GM18907 (cell line): Measurements from ENCODE around the gene B4GALNT3.

ENCODE experiments used
- ATAC-seq: cut with Tn5 transposase; IDR thresholded peaks from one replicate; pipeline ENCODE4 v1.9.1; 2021; ENCODE audit warnings: mild to moderate bottlenecking, moderate library complexity; ENCODE audit not compliant: unreplicated experiment

B4GALNT3 gene

GRCh38 chr12:590206-590750 lies 130.5 kb downstream of the B4GALNT3 start:
- no peak for ATAC-seq

DNA sequence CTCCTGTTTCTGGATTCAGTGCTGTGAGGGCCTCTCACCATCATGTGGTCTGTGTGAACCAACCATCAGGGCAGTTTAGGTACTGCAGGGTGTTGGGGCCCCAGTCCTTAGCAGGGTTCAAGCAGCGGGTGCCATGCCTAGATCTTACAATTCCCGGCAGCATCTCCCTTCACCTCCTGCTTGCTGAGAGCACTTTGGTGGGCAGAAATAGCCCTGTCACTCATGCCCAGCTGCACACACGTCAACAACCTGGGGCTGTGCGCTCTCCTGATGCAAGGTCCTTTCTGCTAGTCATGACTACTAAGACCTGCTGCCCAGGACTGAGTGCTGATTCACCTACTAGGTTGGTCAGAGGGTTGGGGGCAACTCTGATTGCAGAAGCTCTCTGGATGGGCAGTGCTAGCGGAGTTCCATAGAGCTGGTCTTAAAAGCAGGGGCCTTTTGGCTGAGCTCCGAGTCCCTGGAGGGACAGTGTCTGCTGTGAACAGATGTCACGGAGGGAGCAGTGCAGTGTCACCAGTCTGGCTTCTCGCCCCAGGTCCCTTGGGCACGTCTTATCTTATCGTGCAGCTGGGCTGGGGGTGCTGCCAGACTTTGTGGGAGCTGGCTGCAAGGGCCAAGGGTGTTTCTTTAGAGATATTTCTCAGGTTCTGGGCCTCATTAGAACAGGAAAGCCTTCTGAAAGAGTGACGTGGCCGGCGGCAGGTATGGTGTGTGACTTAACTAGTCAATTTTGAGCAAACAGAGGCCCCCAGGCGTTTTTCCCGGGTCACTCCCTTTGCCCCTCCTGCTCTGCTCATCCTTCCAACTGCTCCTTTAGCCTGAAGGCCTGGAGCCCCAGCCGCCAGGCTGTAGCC lies 131.7 kb downstream of the B4GALNT3 start:
- ATAC-seq: no peak

DNA sequence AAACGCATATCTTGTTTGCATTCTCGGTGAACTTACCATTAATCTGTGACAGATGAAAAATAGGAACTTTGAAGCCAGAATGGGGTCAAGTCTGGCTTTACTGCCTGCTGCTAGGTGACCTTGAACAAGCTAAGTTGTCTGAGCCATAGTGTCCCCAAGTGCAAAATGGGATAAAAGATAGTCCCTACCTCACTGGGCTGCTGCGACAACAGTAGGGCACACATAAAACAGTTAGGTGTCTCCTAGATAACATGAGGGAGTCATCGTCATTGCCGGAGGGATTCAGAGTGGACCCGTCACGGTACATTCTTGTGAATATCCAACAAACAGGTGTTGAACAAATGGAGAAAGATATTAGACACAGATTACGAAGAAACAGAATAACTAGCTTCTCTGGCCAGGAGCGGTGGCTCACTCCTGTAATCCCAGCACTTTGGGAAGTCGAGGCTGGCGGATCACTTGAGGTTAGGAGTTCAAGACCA lies 132.3 kb downstream of the B4GALNT3 start:
- no peak for ATAC-seq

GRCh38 chr12:593396-594270 lies 133.9 kb downstream of the B4GALNT3 start:
- ATAC-seq: no peak

GRCh38 chr12:597926-598568 lies 138.3 kb downstream of the B4GALNT3 start:
- ATAC-seq: no peak

DNA sequence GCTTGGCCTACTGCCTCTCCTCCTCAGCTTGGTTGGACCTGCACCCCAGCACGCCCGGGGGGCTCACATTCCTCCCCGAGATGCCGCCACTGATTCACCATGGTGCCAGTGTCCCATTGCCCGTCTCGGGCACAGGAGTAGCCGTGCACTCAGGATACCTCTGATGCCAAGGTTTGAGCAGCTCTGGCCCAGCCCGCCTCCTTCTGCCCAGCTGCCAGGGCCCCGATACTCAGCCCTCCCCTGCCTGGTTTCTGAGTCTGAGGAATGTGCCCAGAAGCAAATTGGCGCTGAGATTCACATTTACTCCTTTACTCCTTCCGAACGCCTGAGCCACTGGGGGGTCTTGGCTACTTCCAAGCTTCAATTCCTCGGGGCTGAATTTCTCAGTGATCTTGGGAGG lies 140.0 kb downstream of the B4GALNT3 start:
- ATAC-seq: no peak

GRCh38 chr12:601976-602699 lies 142.4 kb downstream of the B4GALNT3 start:
- no peak for ATAC-seq

- no peak for ATAC-seq
Observed at GRCh38 chr12:602700-603068, 142.9 kb downstream of the B4GALNT3 start.

- ATAC-seq: no peak
Observed at GRCh38 chr12:604956-605355, 145.2 kb downstream of the B4GALNT3 start.

- no peak for ATAC-seq
Observed at GRCh38 chr12:607541-608001, 147.8 kb downstream of the B4GALNT3 start.

DNA sequence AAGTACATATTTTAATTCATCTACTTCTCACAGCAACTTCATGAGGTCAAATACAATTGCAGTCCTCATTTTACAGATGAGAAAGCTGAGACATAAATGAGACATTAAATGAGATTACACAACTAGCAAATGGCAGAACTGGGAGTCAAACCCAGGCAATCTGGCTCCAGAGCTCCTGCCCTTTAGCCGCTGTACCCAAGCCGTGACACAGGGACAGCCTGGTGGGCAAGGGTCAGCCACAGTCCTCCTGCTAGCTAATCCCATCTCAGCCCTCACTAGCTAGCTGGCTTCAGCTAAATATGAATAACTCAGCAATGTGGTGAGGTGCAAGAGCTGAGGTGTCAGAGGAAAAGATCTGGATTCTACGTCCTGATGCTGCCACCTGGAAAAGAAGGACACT lies 148.7 kb downstream of the B4GALNT3 start:
- ATAC-seq: no peak

- ATAC-seq: no peak
Observed at GRCh38 chr12:608921-609320, 149.2 kb downstream of the B4GALNT3 start.

- no peak for ATAC-seq
Observed at GRCh38 chr12:611721-612120, 152.0 kb downstream of the B4GALNT3 start.

DNA sequence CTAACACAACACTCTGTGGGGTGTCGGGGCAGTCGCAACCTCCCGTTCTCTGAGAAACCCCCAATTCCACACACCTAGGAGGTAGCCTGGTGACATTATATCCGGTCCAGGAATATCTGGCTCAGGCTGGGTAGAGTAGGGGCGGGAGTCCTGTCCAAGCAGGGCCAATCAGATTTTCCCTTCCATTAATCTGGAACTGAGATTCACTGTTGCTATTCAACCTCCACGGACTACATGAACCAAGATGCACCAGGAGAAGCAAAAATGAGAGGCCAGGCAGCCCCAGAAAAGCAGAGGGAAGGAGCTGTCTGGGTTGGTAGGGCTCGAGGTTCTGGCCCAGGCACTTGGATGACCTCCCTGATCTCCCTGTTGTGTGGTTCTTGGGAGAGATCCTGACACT lies 152.6 kb downstream of the B4GALNT3 start:
- no peak for ATAC-seq

DNA sequence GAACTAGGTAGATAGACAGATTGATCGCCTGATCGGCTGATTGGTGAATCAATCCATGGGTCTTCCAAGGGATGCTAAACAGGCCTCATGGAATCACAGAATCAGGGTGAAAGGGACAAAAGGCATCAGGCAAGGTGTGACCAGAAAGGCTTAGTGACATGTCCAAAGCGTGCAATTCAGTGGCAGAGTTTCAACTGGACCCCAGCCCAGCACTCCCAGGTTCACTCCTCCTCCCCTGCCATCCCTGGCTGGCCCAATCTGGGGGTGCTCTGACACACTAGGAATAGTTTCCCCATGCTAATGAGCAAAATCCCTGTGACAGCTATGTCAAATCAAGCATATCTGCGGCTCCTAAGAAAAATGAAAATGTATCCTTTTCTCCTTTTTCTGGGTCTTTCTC lies 153.1 kb downstream of the B4GALNT3 start:
- no peak for ATAC-seq
